UCSD-AML1 (cell line): ENCODE data around the gene BMERB1.
A peak's percentile ranks its signal among the peaks of the same experiment; 100 is the strongest.
"Not testable (repeated sequence)": the region's sequence is repeated elsewhere in the genome, so short reads cannot be mapped to it uniquely, and the experiment has no call there.

Source experiments
- DNase-seq: peaks from one replicate; lab custom pipeline; 2025; ENCODE audit not compliant: unreplicated experiment; lab: John Stamatoyannopoulos, UW

Gene BMERB1

DNA sequence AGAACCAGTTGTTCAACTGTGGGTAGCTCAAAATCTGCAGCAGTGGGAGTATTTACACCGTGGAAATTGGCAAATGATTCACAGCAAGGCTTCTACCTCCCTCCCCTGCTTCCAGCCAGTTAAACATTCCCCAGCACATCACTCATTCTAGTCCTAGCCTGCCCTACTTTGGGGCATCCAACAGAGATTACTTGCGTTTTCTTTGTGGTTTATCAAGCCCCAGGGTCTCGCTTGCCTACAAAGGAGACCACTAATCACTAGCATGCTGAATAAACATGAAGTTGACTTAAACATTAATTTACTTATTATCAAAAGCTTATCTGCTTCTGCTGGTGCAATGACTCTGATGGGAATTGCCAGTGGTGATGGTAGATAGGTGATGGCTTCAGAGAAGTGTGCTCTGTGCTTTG, 114.1 kb downstream of the BMERB1 start:
- no peak for DNase-seq

DNA sequence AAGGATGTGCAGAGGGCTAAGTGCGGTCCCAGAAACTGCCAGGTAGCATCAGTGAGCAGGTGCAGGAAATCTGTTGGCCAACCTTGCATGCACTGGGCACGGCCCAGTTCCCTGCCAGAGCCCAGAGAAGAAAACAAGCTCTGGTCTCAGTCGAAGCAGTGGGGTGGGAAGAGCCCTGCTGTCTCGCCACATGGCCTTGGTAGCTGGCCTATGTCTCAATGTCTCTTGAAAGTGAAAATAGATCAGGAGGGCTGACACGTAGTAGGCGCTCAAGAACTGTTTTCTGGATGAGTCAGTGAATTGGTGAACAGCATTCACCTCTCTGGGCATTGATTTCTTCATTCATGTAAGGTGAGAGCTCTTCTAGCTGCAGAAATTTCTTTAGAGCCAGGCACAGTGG, 118.1 kb downstream of the BMERB1 start:
- DNase-seq = no peak

DNA sequence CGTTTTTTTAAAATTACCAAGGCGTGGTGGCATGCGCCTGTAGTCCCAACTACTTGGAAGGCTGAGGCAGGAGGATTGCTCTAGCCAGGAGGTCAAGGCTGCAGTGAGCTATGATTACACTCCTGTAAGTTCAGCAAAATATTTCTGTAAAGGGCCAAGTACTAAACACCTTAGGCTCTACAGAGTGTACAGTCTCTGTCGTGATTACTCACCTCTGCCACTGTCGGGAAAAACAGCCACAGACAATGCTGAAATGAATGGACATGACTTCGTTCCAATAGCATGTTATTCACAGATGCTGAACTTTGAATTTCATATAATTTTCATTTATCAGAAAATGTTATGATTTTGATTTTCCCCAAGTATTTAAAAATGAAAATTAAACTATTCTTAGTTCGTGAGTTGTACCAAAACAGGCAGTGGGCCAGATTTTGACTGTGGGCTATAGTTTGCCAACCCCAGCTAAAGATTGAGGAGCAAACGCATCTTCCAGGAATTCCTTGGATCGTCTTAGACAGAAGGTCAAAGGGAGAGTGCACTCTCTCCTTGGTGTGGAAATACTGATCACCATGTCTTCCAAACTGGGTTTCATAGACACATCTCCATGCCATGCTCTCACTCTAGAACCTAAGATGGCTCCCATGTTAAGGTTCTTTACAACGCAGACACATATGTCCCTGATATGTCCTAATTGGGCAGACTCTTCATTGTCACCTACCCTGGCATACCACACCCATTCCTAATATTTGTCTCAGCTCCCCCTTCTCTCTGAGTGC, 119.1 kb downstream of the BMERB1 start:
- DNase-seq = no peak

DNA sequence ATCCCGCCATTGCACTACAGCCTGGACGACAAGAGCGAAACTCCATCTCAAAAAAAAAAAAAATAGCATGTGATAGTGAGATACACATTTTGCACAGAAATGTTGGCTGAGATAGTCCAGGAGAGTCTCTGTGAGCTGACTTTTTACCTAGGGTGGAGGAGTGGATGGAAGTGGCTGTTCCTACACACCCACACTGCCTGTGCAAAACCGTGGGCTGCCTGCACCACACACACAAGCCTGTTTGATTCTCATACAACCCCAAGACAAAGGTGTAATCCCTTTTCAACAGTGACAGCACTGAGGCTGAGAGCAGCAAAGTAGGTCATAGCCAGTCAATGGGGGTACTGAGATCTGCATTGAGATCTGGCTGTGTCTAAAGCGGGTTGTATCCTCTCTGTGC, 121.7 kb downstream of the BMERB1 start:
- no peak for DNase-seq

DNA sequence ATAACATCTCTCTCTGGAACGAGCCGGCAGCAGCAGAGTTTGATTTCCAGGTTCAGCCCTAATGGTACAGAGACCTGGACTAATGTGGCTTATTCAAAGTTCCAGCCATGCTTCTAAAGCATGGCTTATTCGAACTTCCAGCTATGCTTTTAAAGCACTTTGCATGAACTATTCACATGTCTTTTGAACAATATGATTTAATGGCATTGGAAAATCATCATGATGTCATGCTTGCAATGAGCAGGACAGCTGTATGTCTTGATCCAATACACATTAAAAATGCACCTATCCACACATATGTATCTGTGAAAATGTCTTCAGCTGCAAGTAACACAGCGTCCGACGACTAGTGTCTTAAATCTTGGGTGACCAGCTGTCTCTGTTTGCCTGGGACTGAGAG, 122.9 kb downstream of the BMERB1 start:
- DNase-seq = no peak

DNA sequence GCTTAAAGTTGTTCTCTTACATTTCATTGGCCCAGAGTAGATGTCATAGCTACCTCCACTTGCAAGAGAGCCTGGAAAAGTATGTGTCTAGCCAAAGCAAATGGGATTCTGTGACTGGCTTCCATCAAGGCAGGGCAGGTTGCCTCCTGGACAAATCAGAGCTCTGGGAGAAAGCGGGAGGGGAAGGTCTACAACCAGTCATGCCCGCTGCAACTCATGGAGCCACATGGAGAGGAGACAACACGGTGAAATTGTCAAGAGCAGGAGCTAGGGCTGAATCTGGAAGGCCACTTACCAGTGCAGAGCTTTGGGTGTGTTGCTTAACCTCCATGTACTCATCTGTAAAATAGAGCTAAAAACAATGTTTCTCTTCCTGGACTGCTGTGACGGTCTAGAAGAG, 124.8 kb downstream of the BMERB1 start:
- no peak for DNase-seq

DNA sequence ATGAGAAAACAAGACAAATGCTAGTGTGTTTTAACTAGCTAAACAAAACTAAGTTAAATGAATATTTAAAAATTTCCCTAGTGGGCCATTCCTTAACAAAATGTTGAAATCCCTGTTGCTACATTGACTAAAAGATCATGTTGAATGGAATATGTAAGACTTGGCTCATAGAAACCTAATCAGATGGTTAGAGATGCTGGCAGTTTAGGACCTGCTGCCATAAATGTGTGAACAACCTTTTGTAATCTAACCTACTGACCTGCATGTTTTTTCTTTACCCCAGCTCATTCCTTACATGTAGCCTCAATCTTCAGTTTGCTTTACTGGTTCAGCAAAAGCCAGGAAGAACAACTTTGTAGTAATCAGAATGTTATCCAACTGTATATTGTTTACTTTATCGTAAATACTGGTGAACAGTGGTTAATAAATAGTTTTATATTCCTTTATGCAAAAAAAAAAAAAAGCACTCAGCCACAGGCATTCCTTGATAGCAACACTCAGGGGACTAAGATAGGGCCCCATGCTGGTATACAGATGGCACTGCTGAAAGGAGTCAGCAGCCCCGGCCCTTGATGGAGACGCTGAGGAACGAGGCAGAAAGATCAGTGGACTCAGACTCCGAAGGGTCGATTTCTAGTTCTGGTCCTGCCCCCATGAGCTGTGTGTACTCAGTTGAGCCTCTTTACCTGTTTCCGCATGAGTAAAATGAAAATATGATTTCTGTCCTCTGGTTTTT, 130.4 kb downstream of the BMERB1 start:
- DNase-seq = no peak

DNA sequence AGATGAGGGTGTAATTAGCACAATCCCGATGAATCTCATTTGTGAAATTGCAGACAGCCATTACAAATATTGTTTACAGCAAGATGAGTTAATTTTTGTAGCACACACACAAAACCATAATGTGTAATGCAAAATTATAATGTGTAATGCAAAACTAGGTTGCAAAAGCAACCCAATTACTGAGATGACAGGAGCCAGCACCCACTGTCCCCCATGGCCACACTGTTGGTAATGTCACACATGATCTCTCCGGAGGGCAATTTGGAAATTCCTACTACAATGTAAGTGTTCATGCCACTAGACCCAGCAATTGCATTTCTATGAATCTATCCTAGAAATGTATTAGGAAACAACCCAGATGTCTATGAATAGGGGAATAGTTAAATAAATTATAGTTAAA, 131.7 kb downstream of the BMERB1 start:
- no peak for DNase-seq

DNA sequence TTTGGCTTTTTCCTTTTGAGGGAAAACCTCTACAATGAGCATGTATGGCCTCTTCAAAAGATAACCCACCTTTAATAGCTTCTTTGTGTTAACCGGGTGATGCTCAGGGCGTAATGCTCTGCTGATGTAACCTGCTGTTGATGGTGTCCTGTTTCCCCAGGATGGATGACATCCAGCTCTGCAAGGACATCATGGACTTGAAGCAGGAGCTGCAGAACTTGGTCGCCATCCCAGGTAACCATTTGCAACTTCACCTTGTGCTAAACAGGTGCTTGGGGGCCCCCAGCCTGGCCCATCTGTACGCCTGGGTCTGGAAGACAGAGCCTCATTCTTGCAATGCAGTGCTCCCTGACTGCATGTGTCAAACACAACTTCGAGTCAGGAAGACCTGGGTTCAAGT, 133.4 kb downstream of the BMERB1 start:
- DNase-seq = no peak

DNA sequence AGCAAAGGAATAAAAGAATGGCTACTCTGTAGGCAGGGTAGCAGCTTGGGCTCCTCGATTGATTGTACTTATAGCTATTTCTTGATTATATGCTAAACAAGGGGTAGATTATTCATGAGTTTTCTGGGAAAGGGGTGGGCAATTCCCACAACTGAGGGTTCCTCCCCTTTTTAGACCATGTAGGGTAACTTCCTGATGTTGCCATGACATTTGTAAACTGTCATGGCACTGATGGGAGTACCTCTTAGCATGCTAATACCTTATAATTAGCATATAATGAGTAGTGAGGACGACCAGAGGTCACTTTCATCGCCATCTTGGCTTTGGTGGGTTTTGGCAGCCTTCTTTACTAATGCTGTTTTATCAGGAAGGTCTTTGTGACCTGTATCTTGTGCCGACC, 136.3 kb downstream of the BMERB1 start:
- DNase-seq = not testable (repeated sequence)

DNA sequence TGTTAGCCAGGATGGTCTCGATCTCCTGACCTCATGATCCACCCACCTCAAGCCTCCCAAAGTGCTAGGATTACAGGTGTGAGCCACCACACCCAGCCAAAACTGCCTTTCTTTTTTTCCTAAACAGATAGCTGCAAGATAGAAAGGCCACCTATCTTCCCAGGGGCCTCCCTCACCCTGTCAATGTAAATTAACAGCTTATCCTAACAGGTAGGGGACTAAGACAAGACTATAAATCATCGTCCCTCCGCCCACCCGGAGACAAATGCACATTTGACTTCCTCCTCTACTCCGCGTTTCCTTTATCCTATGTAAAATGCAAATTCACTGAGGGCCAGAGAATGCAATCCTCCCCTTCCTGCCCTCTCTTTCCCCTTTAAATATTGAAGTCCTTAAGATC, 137.2 kb downstream of the BMERB1 start:
- DNase-seq = peak; percentile 19

DNA sequence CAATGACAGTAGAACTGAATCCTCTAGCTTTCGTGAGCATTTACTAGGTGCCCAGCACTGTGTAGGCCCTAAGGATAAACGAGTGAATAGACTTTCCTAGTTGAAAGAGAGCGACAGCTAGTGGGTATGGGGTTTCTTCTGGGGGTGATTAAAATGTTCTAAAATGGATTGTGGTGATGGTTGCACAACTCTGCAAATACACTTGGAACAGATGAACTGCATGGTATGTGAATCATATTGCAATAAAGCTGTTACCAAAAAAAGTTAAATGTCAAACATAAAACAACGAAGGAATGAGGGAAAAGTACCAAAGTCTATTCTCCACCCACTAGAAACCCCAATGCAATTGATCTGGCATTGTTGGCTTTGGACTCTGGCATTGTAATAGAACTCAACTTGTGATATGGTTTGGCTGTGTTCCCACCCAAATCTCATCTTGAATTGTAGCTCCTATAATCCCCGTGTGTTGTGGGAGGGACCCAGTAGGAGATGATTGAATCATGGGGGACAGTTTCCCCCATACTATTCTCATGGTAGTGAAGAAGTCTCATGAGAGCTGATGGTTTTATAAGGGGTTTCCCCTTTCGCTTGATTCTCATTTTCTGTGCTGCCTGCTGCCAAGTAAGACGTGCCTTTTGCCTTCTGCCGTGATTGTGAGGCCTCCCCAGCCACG, 138.1 kb downstream of the BMERB1 start:
- DNase-seq = no peak

DNA sequence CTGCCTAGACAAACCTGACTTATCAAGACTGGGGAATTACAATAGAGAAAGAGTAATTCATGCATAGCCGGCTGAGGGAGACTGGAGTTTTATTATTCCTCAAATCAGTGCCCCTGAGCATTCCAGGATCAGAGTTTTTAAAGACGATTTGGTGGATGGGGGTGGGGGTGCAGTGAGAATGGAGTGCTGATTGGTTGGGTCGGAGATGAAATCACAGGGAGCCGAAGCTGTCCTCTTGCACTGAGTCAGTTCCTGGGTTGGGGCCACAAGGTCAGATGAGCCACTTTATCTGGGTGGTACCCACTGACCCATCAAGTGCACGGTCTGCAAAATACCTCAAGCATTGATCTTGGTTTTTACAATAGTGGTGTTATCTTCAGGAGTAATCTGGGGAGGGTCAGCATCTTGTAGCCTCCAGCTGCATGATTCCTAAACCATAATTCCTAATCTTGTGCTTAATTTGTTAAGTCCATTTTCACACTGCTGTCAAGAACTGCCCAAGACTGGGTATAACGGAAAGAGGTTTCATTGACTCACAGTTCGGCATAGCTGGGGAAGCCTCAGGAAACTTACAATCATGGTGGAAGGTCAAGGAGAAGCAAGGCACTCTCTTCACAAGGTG, 139.0 kb downstream of the BMERB1 start:
- DNase-seq = no peak

DNA sequence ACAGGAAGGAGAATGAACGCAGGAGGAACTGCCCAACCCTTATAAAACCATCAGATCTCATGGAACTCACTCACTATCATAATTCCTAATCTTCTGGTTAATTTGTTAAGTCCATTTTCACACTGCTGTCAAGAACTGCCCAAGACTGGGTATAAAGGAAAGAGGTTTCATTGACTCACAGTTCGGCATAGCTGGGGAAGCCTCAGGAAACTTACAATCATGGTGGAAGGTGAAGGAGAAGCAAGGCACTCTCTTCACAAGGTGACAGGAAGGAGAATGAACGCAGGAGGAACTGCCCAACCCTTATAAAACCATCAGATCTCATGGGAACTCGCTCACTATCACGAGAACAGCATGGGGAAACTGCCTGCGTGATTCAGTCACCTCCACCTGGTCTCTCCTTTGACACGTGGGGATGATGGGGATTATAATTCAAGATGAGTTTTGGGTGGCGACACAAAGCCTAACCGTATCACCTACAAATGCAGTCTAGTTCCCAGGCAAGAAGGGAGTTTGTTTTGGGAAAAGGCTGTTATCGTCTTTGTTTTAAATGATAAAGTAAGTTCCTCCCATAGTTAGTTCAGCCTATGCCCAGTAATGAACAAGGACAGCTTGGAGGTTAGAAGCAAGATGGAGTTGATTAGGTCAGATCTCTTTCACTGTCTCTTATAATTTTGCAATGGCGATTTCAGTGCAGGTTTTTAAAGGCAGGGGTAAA, 139.7 kb downstream of the BMERB1 start:
- DNase-seq = not testable (repeated sequence)

DNA sequence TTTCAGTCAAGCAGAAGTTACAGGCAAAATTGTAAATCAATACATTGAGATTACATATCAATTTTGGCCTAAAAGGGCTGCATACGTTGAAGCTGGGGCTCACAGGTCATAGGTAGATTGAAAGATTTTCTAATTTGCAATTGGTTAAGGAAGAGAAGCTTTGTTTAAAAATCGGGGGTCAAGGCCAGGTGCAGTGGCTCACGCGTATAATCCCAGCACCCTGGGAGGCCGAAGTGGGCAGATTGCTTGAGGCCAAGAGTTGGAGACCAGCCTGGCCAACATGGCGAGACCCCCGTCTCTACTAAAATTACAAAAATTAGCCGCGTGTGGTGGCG, 140.2 kb downstream of the BMERB1 start:
- DNase-seq = no peak

DNA sequence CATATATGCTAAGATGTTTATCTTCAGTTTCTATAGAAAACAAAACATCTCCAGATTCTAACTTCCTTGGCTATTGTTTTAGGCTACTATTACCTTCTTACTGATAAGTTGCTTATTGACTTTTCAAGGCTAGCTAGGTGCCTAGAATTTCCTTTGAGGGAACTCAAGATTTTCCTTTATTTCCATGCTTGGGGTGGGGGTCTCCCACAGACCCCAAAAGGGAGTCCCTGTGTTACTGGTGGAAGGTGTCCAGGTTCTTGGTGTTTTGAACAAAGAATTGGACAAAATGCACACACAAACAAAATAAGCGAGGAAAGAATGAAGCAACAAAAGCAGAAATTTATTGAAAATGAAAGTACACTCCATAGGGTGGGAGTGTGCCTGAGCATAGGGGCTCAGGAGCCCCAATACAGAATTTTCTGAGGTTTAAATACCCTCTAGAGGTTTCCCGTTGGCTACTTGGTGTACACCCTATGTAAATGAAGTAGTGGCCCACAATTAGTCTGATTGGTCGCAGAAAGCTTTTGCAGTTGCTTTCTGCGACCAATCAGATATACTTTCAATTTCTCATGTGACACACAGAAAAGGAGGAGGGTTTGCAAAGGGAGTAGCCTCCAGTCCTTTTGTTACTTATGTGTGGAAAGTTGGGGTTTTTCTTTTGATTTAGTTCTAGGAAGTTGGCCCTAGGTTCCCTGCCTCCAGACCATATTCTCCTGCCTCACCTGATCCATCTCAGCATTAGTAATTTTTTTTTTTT, 141.1 kb downstream of the BMERB1 start:
- no peak for DNase-seq

DNA sequence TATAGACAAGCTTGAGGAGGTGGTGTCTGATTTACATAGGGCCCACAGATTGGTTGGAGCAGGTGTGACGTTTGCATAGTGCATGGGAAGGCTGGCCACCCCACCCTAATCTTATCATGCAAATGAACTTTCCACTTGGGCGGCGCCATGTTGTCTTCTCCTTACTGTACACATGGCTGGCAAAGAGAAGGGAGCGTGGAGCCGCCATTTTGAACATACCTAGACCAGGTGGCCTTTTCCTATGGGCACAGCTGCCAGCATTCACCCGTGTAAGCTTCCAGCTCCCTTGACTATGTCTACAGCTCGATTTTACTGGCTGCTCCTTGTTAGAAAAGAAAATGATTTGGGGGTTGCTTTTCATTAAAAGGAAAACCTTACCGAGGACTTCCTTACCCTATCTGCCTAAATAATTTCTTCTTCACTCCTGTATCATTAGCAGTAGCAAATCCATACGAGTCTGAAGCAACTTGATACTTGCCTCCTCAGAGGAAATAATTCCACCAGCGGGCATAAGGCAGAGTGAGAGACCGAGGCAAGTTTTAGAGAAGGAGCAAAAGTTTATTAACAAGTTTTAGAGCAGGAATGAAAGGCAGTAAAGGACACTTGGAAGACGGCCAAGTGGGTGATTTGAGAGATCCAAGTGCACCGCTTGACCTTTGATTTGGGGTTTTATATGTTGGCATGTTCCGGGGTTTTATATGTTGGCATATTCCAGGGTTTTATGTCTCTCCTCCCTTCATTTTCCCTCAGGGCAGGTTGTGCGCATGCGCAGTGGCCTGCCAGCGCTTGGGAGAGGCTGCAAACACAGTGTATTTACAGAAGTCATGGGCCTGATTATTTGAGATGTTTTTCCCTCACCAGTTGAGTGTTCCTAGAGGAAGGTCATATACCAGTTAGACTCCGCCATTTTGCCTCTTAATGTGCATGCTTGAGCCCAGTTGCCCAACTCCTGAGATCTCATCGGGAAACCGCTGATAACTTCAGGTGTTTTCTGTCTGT, 142.9 kb downstream of the BMERB1 start:
- no peak for DNase-seq

DNA sequence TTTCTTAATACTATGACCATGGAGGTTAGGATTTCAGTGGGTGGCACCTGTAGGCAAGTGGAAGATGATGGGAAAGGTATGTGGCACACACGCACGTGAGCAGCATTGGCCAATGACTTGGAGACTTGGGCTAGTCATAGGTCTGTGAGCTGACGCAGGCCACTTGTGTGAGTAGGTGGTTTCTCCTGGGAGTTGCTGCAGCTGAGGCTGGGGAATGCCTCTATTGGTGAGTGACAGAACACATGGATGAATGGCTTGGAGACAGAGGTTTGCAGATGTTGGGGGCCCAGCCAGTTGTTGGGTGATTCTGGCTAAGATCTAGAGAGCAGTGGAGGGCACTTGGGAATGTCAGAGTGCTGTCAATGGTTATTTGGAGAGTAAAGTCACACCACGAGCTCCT, 144.4 kb downstream of the BMERB1 start:
- DNase-seq = no peak

DNA sequence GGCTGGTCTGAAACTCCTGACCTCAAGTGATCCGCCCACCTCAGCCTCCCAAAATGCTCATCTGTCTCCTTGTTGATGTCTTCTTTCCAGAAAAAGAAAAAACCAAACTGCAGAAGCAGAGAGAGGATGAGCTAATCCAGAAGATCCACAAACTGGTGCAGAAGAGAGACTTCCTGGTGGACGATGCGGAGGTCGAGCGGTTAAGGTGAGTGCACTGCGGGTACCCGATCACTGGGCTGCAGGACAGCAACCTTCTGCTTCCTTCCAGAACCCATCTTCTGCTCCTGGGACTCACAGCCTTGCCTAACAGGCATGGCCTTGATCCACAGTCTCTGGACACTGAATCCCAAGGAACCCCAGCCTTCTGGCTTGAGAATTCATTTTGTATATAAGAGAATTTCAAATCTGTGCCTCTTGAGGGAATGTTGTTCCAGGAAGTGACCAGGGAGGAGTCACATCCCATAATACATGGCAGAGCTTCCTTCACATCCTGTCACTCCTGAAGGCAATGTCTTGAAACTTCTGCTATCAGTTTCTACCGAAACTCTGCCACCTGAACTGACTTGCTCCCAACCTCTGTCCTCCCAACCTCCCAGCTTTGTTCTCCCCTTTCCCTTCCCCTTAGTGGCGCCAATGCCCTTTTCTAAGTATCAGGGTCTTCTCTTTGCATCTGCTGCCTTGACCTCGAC, 146.9 kb downstream of the BMERB1 start:
- peak; percentile 19 for DNase-seq
